HCT116 (cell line): ENCODE data around the gene ZNF212. TPM values are rescaled to one million over a fixed set of nuclear protein-coding genes. Genes with fewer than 3 reads are reported as not detected.

ENCODE experiments used
- ATAC-seq: fragments of 200-7000 bp; cut with Tn5 transposase; 2 replicates; pipeline ENCODE4 v1.9.1; 2020; ENCODE audit warnings: mild to moderate bottlenecking, moderate library complexity
- BruUV-seq: library from RNA; stranded (reverse); fragments of 400-500 nt; replicated peaks from 2 replicates; lab custom pipeline; 2021; lab: Mats Ljungman, UMichigan
- CTCF ChIA-PET: fragments of 300-600 bp; sonication (Branson Sonifier 250); formaldehyde crosslinking; loops from one replicate; lab custom pipeline; 2021; ENCODE audit warnings: antibody characterized with exemption; lab: Charles Lee
- POLR2A ChIA-PET: fragments of 300-600, 350-600 bp; sonication (Branson Sonifier 250); formaldehyde crosslinking; loops from one replicate; lab custom pipeline; 2021; ENCODE audit warnings: antibody characterized with exemption; lab: Charles Lee
- RAD21 ChIA-PET, 2 experiments: fragments of 300-600 bp; sonication (Branson Sonifier 250); formaldehyde crosslinking; loops; one replicate each; lab custom pipeline; 2023; ENCODE audit warnings: low total read pairs in 2 of 2; ENCODE audit not compliant: uncharacterized antibody in 2 of 2, unreplicated experiment in 2 of 2, low non-redundant PET in 1 of 2; lab: Charles Lee
- DNase-seq: peaks from one replicate; pipeline ENCODE4 v3.0.0-alpha.2; 2010; ENCODE audit warnings: low read depth, low spot score
- H2AFZ ChIP-seq: fragments of 200-600 bp; shearing (Covaris generic), sonication (generic); 2 replicates; pipeline ENCODE4 v1.6.1; 2017; ENCODE audit warnings: low read depth, mixed run types, mixed read lengths, antibody characterized with exemption, low read length; ENCODE audit not compliant: poor library complexity, severe bottlenecking
- H3K27ac ChIP-seq: 2 replicates; pipeline ENCODE4 v1.5.1; 2012; ENCODE audit warnings: low read depth, low read length
- H3K27me3 ChIP-seq: fragments of 200-600 bp; sonication (generic); 2 replicates; pipeline ENCODE4 v1.6.1; 2016; ENCODE audit warnings: mixed run types, low read length, mixed read lengths; ENCODE audit not compliant: insufficient read depth
- H3K36me3 ChIP-seq, 2 experiments: fragments of 200-500 bp in 1 of 2; fragments of 200-600 bp in 1 of 2; sonication (Bioruptor generic) in 1 of 2; sonication (generic) in 1 of 2; 2 replicates each; pipeline versions ENCODE4 v1.5.1 to v1.6.1; 2014 to 2016; ENCODE audit warnings: low read length in 2 of 2, inconsistent platforms in 1 of 2, mixed read lengths in 1 of 2, mixed run types in 1 of 2; ENCODE audit not compliant: insufficient read depth in 2 of 2, control insufficient read depth in 1 of 2
- H3K4me1 ChIP-seq, 2 experiments: fragments of 200-600 bp in 1 of 2; sonication (generic) in 1 of 2; 2 replicates each; pipeline versions ENCODE4 v1.5.1 to v1.6.1; 2012 to 2017; ENCODE audit warnings: low read length in 2 of 2, inconsistent platforms in 1 of 2, mild to moderate bottlenecking in 1 of 2, mixed read lengths in 1 of 2, mixed run types in 1 of 2, moderate library complexity in 1 of 2; ENCODE audit not compliant: insufficient read depth in 2 of 2, control insufficient read depth in 1 of 2
- H3K4me2 ChIP-seq: fragments of 200-600 bp; sonication (generic); 2 replicates; pipeline ENCODE4 v1.6.1; 2017; ENCODE audit warnings: mixed run types, low read length, mixed read lengths
- H3K4me3 ChIP-seq, 2 experiments: fragments of 200-600 bp in 1 of 2; sonication (generic) in 1 of 2; replicated peaks in 1 of 2; 2 replicates each; pipeline ENCODE4 v1.5.1; 2011 to 2016; ENCODE audit warnings: low read length in 2 of 2, control low read depth in 1 of 2, low read depth in 1 of 2, mild to moderate bottlenecking in 1 of 2, mixed read lengths in 1 of 2, mixed run types in 1 of 2
- H3K79me2 ChIP-seq: fragments of 200-600 bp; sonication (generic); 2 replicates; pipeline ENCODE4 v1.6.1; 2017; ENCODE audit warnings: mild to moderate bottlenecking, mixed run types, low read length, moderate library complexity, mixed read lengths; ENCODE audit not compliant: insufficient read depth
- H3K9ac ChIP-seq: fragments of 200-600 bp; sonication (generic); 2 replicates; pipeline ENCODE4 v1.6.1; 2016; ENCODE audit warnings: low read length, mixed read lengths
- H3K9me2 ChIP-seq: fragments of 200-600 bp; sonication (generic), shearing (Covaris generic); 2 replicates; pipeline ENCODE4 v1.6.1; 2017; ENCODE audit warnings: mixed run types, mild to moderate bottlenecking, moderate library complexity; ENCODE audit not compliant: insufficient read depth
- H3K9me3 ChIP-seq, 2 experiments: fragments of 200-500 bp in 1 of 2; fragments of 200-600 bp in 1 of 2; sonication (Bioruptor generic) in 1 of 2; sonication (generic) in 1 of 2; 2 replicates each; pipeline ENCODE4 v1.6.1; 2014 to 2017; ENCODE audit warnings: low read length in 2 of 2, mixed read lengths in 2 of 2, inconsistent platforms in 1 of 2, low read depth in 1 of 2, mild to moderate bottlenecking in 1 of 2, mixed run types in 1 of 2, moderate library complexity in 1 of 2; ENCODE audit not compliant: control insufficient read depth in 1 of 2, insufficient read depth in 1 of 2
- H4K20me1 ChIP-seq: fragments of 200-600 bp; sonication (generic), shearing (Covaris generic); 2 replicates; pipeline ENCODE4 v1.6.1; 2017; ENCODE audit warnings: mixed run types, mild to moderate bottlenecking, moderate library complexity; ENCODE audit not compliant: insufficient read depth
- CBX3 ChIP-seq: IDR thresholded peaks from 2 replicates; pipeline ENCODE4 v1.6.1; 2012; ENCODE audit warnings: low read depth
- CEBPB ChIP-seq: IDR thresholded peaks from 2 replicates; pipeline ENCODE4 v1.6.1; 2012; ENCODE audit warnings: low read depth
- CTCF ChIP-seq, 3 experiments: fragments of 200-600 bp in 1 of 3; sonication (generic) in 1 of 3; IDR thresholded peaks in 2 of 3; conservative IDR thresholded peaks in 1 of 3; 2 replicates each; pipeline ENCODE4 v1.5.1; 2012 to 2017; ENCODE audit warnings: low read depth in 2 of 3, low read length in 2 of 3, antibody characterized with exemption in 1 of 3, borderline replicate concordance in 1 of 3, control low read depth in 1 of 3, mild to moderate bottlenecking in 1 of 3, mixed read lengths in 1 of 3, mixed run types in 1 of 3, moderate library complexity in 1 of 3; ENCODE audit not compliant: insufficient read depth in 1 of 3
- EGR1 ChIP-seq: IDR thresholded peaks from 2 replicates; pipeline ENCODE4 v1.6.1; 2012; ENCODE audit warnings: low read depth
- ELF1 ChIP-seq: IDR thresholded peaks from 2 replicates; pipeline ENCODE4 v1.6.1; 2012; ENCODE audit warnings: low read depth, borderline replicate concordance
- JUND ChIP-seq: IDR thresholded peaks from 2 replicates; pipeline ENCODE4 v1.6.1; 2012
- RAD21 ChIP-seq: IDR thresholded peaks from 2 replicates; pipeline ENCODE4 v1.6.1; 2012; ENCODE audit warnings: low read depth, mild to moderate bottlenecking
- SP1 ChIP-seq: IDR thresholded peaks from 2 replicates; pipeline ENCODE4 v1.6.1; 2012; ENCODE audit warnings: low read depth
- YY1 ChIP-seq: IDR thresholded peaks from 2 replicates; pipeline ENCODE4 v1.6.1; 2011; ENCODE audit warnings: low read length, low read depth, moderate library complexity, mild to moderate bottlenecking; ENCODE audit not compliant: insufficient replicate concordance; ENCODE audit errors: extremely low read depth
- ZBTB33 ChIP-seq: IDR thresholded peaks from 2 replicates; pipeline ENCODE4 v1.6.1; 2011; ENCODE audit warnings: mild to moderate bottlenecking, low read length, moderate library complexity; ENCODE audit not compliant: insufficient replicate concordance; ENCODE audit errors: extremely low read depth
- intact Hi-C: fragments of 100-400 bp; cut with micrococcal nuclease; formaldehyde crosslinking; loops from 2 replicates; pipeline ENCODE4 v1.10.0; 2022
- total RNA-seq: library from RNA; stranded (reverse); gene quantifications from one replicate; pipeline ENCODE4 v1.2.1, GENCODE V29; 2021; ENCODE audit not compliant: unreplicated experiment
- TF ChIP-seq, protein P1 (sequence below): IDR thresholded peaks from 2 replicates; pipeline ENCODE4 v1.6.1; 2012

ZNF212 gene
- total RNA-seq, 1 experiment from 2014 or later = 13.7 TPM

GRCh38 chr7:149300620-149301285 is 61.3 kb downstream of the ZNF212 start:
- CTCF ChIA-PET = no interaction called here
- Histone ChIP-seq H3K4me2 (no peak overlapping the region), H3K9me3 (no peaks in the 10 kb centered on the region), H3K9me2 (no peaks in the 10 kb centered on the region), H3K4me1 (no peaks in the 10 kb centered on the region), H3K36me3 (no peaks in the 10 kb centered on the region), H3K4me3 (no peak overlapping the region), H4K20me1 (no peaks in the 10 kb centered on the region), H3K27ac (no peak overlapping the region), H3K27me3 (no peaks in the 10 kb centered on the region), H3K79me2 (no peaks in the 10 kb centered on the region), H2AFZ (no peak overlapping the region), H3K9ac (no peak overlapping the region)
- RAD21 ChIA-PET = no interaction called here
- no peak for DNase-seq
- intact Hi-C loops = no loop called here
- POLR2A ChIA-PET = no interaction called here
- TF ChIP-seq RAD21 (no peak), ZBTB33 (no peak), CTCF (IDR thresholded peaks at IDR 0.05 in 2 of 3, conservative IDR thresholded peaks at IDR 0.05 in 1 of 3; ENCODE audit: borderline replicate concordance in 1 of 3, insufficient read depth in 1 of 3, low read depth in 2 of 3, low read length in 2 of 3) (no peak), CEBPB (no peak), CBX3 (no peak), SP1 (no peak), YY1 (no peak), JUND (no peak), EGR1 (no peak), ELF1 (no peak)
- TF ChIP-seq, protein P1, sequence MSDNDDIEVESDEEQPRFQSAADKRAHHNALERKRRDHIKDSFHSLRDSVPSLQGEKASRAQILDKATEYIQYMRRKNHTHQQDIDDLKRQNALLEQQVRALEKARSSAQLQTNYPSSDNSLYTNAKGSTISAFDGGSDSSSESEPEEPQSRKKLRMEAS = no peak
- no TSS peak for BruUV-seq
- ATAC-seq = no peak
